Kidney glomerular epithelial cell (primary cell): ENCODE measurements around the gene THRA.

ENCODE experiments used
- DNase-seq: peaks from one replicate; lab custom pipeline; 2025; lab: John Stamatoyannopoulos, UW

The THRA gene

DNA sequence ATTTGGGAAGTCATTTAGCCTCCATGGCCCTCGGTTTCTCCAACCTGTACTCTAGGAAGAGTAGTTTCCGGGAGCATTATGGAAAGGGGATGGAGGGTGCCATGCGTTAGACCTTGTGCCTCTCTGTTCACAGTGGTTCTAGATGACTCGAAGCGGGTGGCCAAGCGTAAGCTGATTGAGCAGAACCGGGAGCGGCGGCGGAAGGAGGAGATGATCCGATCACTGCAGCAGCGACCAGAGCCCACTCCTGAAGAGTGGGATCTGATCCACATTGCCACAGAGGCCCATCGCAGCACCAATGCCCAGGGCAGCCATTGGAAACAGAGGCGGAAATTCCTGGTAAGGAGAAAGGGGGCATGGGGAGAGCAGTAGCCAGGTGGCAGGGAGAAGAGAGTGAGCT, 21.7 kb downstream of the THRA start:
- DNase-seq: no peak

DNA sequence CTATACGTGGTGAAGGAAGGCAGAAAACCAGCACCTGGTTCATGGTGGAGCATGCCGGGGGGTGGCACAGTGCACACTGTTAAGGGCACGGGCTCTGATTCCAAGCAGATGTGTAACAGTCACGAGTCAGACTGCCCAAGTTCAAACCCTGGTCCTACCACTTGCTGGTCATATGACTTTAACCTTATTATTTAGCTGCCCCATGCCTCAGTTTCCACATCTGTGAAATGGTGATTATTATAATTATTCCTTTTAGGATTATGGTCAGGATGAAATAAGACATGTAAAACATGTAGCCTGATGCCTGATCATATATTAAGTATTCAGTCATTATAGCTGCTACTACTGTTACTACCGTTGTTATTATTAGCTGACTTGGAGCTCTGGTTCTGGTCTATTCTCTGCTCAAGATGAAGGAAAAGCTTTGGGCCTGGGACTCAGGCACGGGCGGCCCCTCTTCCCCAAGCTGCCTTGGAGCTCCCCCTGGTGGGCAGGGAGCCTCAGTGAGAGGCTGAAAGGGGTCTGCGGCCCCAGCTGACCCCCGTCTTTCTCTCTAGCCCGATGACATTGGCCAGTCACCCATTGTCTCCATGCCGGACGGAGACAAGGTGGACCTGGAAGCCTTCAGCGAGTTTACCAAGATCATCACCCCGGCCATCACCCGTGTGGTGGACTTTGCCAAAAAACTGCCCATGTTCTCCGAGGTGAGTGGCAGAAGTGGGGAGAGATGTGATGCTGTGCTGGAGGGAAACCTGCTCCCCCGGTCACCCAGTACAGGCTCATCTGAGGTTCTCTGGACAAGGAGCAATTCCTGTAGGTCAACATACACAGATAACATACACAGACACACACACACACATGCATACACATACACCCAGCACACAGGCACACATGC, 23.6 kb downstream of the THRA start:
- peak; percentile 20 for DNase-seq

DNA sequence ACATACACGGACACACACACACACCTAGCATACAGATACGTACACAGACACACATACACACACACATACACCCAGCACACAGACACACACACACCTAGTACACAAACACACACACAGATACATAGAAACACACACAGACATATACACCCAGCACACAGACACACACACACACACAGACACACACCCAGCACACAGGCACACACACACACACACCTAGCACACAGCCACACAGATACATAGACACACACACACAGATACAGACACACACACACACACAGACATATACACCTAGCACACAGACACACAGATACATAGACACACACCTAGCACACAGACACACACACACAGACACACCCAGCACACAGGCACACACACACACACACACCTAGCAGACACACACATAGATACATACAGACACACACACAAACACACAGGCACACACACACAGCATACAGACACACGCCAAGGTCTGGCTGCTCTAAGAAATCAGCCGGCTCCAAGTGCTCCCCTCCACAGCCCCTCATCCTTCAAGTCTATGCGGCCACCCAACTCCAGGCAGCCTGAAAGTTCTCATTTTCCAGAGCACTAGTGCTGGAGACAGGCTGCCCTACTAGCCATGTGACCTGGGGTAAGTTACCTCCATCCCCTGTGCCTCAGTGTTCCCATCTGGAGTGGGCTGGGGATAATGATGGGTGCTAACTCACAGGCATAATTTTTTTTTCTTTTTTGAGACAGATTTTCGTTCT, 24.5 kb downstream of the THRA start:
- DNase-seq: no peak

DNA sequence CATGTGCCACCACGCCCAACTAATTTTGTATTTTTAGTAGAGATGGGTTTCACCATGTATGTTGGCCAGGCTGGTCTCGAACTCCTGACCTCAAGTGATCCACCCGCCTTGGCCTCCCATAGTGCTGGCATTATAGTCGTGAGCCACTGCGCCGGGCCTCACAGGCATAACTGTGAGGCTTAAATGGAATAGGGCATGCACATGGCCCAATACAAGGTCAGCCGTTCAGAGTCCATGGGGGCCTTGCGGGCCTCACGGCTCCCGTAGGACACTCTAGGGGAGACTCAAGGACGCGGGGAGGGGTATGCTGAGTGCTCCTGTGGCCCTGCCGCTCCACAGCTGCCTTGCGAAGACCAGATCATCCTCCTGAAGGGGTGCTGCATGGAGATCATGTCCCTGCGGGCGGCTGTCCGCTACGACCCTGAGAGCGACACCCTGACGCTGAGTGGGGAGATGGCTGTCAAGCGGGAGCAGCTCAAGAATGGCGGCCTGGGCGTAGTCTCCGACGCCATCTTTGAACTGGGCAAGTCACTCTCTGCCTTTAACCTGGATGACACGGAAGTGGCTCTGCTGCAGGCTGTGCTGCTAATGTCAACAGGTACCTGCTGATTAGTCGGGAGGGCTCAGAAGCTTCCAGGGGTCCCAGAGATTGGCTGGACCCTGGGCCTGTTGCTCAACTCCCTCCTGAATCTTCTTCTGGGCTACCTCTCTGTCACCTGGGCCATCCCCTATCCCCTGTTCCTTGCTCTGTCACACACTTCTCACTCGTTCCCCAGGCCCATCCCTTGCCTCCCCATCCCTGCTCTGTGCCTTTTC, 25.3 kb downstream of the THRA start:
- DNase-seq: no peak

DNA sequence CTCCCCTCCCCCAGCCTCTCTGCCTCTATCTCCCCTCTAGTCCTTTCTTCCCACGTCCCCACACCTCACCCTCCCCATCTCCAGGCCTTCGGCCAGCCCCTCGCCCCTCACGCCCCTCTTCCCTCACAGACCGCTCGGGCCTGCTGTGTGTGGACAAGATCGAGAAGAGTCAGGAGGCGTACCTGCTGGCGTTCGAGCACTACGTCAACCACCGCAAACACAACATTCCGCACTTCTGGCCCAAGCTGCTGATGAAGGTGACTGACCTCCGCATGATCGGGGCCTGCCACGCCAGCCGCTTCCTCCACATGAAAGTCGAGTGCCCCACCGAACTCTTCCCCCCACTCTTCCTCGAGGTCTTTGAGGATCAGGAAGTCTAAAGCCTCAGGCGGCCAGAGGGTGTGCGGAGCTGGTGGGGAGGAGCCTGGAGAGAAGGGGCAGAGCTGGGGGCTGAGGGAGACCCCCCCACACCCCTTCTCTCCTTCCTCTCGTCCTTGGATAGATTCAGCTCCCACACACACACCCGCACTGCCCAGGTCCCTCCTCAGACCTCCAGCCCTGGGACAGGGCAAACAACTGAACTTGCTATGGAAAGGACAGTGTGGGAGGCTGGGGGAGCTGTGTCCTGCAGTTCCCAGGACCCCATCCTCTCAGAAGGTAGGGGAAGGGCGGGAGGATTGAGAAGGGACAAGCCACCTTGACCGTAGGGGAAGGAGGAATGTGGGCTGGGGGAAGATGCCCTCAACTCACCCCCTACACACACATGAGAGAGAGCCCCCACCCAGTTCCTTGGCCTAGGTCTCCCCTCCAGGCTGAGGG, 26.5 kb downstream of the THRA start:
- no peak for DNase-seq

DNA sequence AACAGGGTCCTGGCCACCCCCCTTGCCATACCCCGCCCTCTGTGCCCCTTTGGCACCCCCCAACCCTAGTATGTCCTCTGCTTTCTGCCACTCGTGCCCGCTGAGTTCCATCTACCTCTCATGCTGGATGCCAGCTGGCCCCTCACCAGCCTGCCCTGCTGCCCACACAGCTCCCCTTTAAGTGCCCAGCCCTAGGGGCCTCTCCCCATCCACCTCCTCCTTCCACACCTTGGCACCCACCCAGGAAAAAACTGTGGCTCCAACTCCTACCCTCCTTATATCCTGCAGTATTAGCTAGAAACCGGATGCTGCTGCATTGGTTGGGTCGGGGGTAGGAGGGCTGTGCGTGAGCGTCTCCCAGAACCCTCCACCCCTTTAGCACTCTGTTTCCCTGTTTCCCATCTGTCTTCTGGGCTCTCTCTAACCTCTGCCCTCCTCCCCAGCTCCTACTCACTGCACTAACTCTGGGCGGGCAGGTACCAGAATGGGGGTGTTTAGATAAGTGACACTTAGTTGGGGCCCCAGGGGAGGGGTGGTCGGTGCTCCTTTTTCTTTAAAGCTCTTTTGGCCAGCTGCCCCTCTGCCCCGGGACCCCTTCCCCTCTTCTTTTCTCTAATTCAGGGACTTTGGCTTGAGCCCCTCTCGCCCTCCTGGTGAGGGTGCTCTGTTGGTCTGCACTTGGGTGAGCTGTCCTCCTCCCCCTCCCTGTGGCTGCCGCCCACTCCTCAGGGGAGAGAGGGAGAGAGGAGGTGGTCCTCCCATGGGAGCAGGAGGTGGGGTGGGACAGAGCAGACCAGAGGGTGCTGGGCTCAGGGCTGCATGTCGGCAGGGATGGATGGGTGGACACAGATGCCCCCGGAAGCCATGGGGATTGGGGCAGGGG, 27.7 kb downstream of the THRA start:
- no peak for DNase-seq

DNA sequence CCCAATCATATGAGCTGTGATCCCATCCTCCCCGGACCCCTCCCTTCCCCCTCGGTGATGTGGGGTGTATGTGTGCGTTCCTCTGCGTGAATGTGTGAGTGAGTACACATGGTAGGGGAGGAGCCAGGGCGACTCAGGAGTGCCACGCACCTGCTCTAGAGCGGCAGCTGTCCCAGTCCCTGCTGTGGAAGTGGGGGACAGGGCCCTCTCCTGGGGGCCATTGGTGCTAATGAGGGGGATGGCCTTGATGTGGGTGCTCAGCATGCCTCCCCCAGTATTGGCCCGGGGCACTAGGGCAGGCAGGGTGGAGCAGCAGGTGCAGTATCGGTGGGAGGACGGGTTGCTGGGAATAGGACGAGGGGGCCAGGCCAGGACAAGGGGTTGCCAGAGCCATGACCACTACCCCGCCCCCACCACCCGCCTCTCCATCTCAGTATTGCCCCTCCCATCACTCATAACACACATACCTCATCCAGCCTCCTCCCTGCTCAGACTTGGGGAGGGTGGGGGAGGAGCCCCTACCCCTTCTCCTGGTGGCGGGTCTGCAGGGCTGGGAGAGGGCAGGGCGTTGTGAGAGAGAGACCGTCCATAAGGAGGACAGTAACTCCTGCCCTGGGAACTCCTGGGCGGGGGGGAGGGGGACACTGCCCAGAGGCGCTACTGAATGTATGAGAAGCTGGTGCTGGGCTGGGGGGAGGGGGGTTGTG, 29.1 kb downstream of the THRA start:
- no peak for DNase-seq

DNA sequence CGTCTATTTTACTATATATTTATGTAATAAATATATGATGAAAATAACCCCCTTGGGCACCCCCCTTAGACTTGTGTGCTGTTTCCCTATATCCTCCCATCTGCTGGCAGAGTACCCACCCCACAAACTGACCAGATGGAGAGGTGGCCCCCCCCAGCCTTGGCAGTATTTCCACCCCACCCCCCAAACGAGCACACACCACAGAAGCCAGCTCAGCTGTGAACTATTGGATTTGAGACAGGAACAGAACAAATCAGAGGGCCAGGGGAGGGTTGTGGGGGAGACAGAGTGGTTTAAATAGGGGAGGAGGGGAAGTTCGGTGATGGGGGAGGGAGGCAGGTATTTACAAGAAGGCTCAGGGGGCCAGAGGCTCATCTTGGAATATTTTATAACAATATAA, 29.8 kb downstream of the THRA start:
- no peak for DNase-seq

DNA sequence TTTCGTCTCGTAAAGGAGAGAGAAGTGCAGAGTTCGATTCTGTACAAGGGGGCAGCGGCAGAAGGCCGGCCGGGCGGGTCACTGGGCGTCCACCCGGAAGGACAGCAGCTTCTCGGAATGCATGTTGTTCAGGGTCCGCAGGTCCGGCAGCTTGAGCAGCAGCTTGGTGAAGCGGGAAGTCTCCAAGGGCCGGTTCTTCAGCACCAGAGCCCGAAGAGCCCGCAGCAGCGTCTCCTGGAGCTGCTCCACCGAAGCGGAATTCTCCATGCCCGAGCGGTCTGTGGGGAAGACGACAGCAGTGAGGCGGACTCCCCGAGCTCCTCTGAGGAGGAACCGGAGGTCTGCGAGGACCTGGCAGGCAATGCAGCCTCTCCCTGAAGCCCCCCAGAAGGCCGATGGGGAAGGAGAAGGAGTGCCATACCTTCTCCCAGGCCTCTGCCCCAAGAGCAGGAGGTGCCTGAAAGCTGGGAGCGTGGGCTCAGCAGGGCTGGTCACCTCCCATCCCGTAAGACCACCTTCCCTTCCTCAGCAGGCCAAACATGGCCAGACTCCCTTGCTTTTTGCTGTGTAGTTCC, 30.3 kb downstream of the THRA start:
- no peak for DNase-seq

DNA sequence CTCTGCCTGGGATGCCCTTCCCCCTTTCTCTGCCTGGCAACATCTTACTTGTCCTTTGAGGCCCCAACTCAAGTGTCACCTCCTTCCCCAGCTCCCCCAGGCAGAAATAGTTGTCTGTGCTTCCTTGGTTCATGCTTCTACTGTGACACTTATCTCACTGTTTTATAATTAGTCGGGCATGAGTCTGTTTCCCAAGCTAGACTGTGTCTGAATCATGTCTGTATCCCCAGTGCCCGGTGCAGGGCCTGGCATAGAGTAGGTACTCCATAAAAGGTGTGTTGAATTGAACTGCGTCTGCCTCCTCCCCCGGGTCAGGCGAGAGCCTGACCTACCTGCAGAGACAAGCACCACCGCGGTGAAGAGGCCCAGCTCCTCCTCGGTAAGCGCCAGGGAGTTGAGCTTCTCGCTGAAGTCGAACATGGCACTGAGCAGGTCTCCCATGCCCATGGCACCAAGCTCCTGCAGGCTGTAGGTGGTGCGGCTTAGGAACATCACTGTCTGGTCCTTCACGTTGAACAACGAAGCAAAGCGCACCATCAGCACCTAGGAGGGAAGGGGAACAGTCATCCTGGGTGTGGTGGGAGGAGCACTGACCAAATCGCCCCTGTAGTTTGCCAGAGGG, 30.9 kb downstream of the THRA start:
- peak; percentile 32 for DNase-seq

DNA sequence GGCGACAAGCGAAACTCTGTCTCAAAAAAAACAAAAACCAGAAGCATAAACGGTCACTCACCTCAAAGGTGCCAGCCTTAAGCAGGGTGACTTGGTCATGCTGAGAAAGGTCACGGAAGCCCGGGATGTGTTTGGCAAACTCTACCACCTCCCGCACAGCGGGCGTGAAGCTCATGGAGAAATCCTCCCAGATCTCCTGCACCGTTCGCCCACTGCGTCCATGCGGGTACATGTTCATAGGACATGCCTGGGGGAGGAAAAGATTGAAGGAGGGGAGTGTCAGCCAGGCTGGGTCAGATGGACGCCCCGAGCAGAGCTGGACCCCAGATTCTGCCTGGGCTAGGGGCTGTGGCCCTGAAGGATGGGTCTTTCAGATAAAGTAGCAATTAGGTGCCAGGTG, 32.1 kb downstream of the THRA start:
- no peak for DNase-seq

DNA sequence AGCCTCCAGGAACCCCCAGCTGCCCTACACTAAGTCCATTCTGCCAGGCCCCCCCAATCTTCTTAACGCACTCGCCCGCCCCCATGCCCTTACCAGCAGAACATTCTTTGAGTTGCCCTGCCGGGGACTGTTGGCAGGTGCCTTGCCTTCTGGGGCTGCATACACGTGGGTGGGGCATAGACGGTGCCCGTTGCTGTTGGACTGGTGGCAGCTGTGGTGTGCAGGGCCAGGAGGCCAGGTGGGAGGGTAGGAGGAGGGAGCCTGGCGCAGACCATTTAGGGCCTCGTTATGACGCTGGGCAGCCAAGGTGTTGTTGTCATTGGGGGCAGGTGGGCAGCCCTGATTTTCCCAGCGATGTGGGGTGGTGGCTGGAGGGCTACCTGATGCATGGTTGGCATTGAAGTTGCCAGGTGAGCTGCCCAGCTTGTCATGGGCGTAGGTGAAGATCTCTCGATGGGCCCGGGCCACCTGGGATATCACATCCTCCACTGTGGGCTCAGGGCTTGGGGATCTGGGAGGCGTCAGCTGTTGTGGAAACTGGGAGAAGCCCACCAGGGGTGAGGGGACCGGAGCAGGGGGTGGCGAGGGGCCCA, 32.7 kb downstream of the THRA start:
- no peak for DNase-seq

DNA sequence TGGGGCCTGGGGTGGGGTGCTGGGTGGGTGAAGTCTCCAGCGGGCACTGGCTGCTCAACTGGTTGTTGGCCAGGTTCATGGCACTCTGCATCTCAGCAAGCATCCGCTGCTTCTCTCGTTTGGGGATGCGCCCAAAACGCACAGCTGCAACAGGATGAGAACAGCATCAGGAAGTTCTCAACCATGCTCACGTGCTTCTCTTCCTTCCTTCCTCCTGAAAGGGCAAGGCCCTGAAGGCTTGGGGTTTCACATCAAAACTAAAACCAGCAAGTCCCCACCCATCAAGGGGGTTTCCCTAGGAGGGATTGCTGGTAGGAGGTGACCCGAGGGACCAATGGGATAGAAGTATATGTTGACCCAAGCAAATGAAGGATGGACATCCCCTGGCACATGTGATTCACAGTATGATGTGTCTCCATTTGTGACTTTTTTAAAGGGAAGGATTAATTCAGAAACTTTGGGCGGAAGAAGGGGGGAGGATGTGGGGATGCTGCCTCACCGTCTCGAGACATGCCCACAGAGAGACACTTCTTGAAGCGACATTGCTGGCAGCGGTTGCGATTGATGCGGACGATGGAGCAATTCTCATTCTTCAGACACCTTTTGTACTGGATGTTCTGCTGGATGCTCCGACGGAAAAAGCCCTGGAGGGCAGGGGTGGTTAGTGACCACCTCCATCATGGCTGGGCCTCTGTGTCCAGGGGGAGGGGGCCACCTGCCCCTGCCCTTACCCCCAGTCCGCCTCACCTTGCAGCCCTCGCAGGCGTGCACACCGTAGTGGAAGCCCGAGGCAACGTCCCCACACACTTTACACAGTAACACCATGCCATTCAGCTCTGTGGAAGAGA, 33.4 kb downstream of the THRA start:
- no peak for DNase-seq

DNA sequence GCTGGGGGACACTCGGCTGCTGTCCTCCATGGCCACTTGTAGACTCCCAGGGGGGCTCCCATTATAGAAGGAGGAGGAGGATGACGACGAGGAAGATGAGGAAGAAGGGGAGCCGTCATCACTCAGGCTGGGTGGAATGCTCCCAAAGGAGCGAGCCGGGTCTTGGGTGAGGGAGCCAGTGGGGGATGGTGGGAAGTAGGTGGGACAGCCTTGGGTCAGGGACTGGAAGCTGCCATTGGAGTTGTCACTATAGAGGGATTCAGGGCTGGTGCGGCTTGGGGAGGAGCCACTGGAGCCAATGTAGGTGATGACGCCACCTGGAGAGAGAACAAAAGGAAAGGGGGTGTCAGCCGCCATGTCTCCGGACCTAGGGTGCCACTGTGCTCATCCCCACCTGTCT, 34.3 kb downstream of the THRA start:
- no peak for DNase-seq

DNA sequence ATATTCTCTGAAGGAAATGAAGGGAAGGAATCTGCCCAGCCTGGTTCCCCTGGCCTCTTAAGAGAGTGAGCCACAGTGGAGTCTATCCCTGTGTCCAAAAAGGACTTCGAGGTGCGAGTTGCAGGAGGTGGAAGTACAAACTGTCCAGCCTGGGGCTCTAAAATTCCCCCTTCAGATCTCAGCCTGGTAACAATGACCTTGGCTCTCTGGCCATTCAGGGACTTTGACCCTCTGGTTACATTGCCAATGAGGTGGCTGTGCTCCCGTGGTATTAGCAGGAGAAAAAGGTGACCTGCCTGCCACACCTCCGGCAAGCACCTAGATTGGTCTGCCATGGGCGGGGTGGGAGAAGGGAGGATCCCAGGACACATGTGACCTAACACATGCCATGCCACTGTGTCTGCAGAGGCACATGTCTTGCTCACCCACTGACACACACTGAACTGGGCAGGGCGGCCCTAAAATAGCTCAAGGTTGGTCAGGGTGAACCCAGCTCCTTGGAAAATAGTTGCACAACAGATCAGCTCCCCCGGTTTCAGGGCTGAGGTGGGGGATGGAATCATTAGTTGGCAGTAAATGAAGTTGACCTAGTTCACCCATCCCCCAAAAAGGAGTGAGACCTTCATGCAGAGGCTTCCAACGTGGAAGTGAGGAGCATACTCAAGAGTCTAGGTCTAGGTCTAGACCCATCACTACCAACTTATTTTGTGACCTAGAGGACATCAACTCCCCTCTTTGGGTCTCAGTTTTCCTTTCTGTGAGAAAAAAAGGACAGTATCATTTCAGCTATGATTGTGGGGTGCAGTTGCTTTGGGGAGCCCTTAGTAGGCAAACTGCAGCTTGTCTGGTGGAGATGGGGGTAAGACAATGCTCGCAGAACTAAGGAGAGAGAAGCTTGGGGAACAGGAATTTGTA, 35.4 kb downstream of the THRA start:
- DNase-seq: no peak

DNA sequence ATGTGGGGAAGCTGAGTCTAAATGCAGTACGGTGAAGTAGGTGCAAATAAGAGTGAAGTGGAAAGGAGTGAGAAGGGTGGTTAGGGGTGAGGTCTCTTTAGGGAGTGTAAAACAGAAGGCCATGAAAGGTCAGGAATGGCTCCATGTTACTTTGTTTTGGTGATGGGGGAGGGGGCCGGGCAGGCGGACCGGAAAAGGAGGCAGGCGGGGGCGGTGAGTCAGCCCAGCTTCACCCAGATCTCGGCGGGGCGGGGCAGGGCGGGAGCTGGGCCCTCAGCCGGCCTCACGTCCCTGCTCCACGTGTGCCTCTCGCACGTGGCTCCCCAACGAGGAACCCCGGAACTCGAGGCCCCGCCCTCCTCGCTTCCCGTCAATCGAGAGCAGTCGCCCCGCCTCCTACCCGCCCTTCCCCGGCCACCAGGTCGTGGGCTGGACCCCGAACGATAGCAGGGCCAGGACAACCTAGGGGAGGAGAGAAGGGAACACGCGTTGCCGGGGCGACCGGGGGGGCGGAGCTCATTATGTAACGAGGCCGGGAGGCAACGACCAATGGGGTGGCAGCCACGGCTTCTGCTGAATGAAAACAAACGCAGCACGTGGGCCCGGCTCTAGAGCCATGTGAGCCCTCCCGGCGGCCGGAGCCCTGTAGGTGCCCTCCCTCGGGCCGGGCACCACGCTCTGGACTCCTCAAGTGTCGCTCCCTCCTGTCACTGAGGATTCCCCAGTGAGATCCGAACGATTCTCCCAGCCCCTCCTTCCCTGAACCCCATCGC, 36.3 kb downstream of the THRA start:
- peak; percentile 94 for DNase-seq
